H1 (cell line): ENCODE measurements around the gene C2orf76. TPM values are rescaled to one million over a fixed set of nuclear protein-coding genes. Genes with fewer than 3 reads are reported as not detected.

Experiments used
- CTCF ChIA-PET: fragments of 300-600 bp; sonication (Branson Sonifier 250); formaldehyde crosslinking; loops from one replicate; lab custom pipeline; 2021; ENCODE audit not compliant: partially characterized antibody; lab: Charles Lee
- POLR2A ChIA-PET: fragments of 300-600 bp; sonication (Branson Sonifier 250); formaldehyde crosslinking; loops from one replicate; lab custom pipeline; 2021; ENCODE audit warnings: inconsistent platforms; ENCODE audit not compliant: partially characterized antibody; lab: Charles Lee
- DNase-seq, 2 experiments: peaks; one replicate each; pipeline versions ENCODE4 v3.0.0 to v3.0.0-alpha.2; 2010 to 2022; ENCODE audit warnings: low spot score in 2 of 2, low read depth in 1 of 2, mixed read lengths in 1 of 2
- FAIRE-seq: peaks from 2 replicates; lab custom pipeline; 2011; peaks lifted over from hg19 to GRCh38; lab: Jason Lieb, UNC
- H2AFZ ChIP-seq: 2 replicates; pipeline ENCODE4 v1.8.1; 2012; ENCODE audit warnings: low read length, inconsistent platforms
- H2AK5ac ChIP-seq: 2 replicates; pipeline ENCODE4 v1.6.1; 2013; ENCODE audit warnings: low read depth, low read length
- H2BK120ac ChIP-seq: replicated peaks from 2 replicates; pipeline ENCODE3; 2013; ENCODE audit warnings: low read depth, low read length, inconsistent platforms
- H2BK12ac ChIP-seq: 2 replicates; pipeline ENCODE4 v1.6.1; 2013; ENCODE audit warnings: low read depth, low read length
- H2BK15ac ChIP-seq: 2 replicates; pipeline ENCODE4 v1.6.1; 2013; ENCODE audit warnings: low read length
- H2BK20ac ChIP-seq: 2 replicates; pipeline ENCODE4 v1.6.1; 2013; ENCODE audit warnings: low read length
- H2BK5ac ChIP-seq: 2 replicates; pipeline ENCODE4 v1.6.1; 2013; ENCODE audit warnings: low read depth, low read length
- H3K14ac ChIP-seq: 2 replicates; pipeline ENCODE4 v1.6.1; 2013; ENCODE audit warnings: inconsistent platforms; ENCODE audit not compliant: insufficient read length
- H3K18ac ChIP-seq: 2 replicates; pipeline ENCODE4 v1.6.1; 2013; ENCODE audit warnings: low read length; ENCODE audit errors: extremely low read depth
- H3K23ac ChIP-seq: 2 replicates; pipeline ENCODE4 v1.6.1; 2013; ENCODE audit warnings: inconsistent platforms; ENCODE audit not compliant: insufficient read length
- H3K23me2 ChIP-seq: 2 replicates; pipeline ENCODE4 v1.6.1; 2013; ENCODE audit warnings: low read depth, low read length
- H3K27ac ChIP-seq: 2 replicates; pipeline ENCODE4 v1.6.1; 2011; ENCODE audit warnings: low read depth, low read length, inconsistent platforms
- H3K27me3 ChIP-seq, 4 experiments: replicated peaks in 1 of 4; 1 replicate in 1 of 4; 2 replicates in 3 of 4; pipeline versions ENCODE4 v1.6.1 to v1.8.1; 2011 to 2013; ENCODE audit warnings: low read length in 3 of 4, mild to moderate bottlenecking in 3 of 4, inconsistent platforms in 2 of 4, mixed read lengths in 2 of 4, moderate library complexity in 1 of 4; ENCODE audit not compliant: control insufficient read depth in 3 of 4, insufficient read depth in 3 of 4; ENCODE audit errors: extremely low read depth in 1 of 4
- H3K36me3 ChIP-seq, 4 experiments: 2 replicates each; pipeline versions ENCODE4 v1.6.1 to v1.8.1; 2011 to 2013; ENCODE audit warnings: mild to moderate bottlenecking in 4 of 4, low read length in 3 of 4, moderate library complexity in 2 of 4, control low read depth in 1 of 4, inconsistent platforms in 1 of 4; ENCODE audit not compliant: insufficient read depth in 4 of 4, control insufficient read depth in 2 of 4
- H3K4ac ChIP-seq: replicated peaks from 2 replicates; pipeline ENCODE3; 2013; ENCODE audit warnings: low read length, low read depth, mixed read lengths, inconsistent platforms; ENCODE audit not compliant: insufficient read length
- H3K4me1 ChIP-seq, 4 experiments: replicated peaks in 1 of 4; 1 replicate in 1 of 4; 2 replicates in 3 of 4; pipeline versions ENCODE4 v1.6.1 to v1.8.1; 2011 to 2013; ENCODE audit warnings: low read length in 3 of 4, inconsistent platforms in 2 of 4, mixed read lengths in 1 of 4; ENCODE audit not compliant: insufficient read depth in 4 of 4, control insufficient read depth in 3 of 4
- H3K4me2 ChIP-seq, 2 experiments: 2 replicates each; pipeline versions ENCODE4 v1.6.1 to v1.8.1; 2011 to 2013; ENCODE audit warnings: low read depth in 2 of 2, low read length in 2 of 2, control low read depth in 1 of 2, inconsistent platforms in 1 of 2, mild to moderate bottlenecking in 1 of 2; ENCODE audit not compliant: insufficient read depth in 1 of 2
- H3K4me3 ChIP-seq, 4 experiments: fragments of 200-600, 300-600 bp in 1 of 4; sonication (generic), shearing (Covaris generic), sonication (Bioruptor Twin) in 1 of 4; 2 replicates each; pipeline versions ENCODE4 v1.5.1 to v1.8.1; 2011 to 2016; ENCODE audit warnings: low read length in 4 of 4, low read depth in 3 of 4, control low read depth in 2 of 4, inconsistent platforms in 2 of 4, mild to moderate bottlenecking in 2 of 4, mixed read lengths in 1 of 4, moderate library complexity in 1 of 4; ENCODE audit not compliant: insufficient read depth in 2 of 4; ENCODE audit errors: extremely low read depth in 1 of 4
- H3K56ac ChIP-seq: replicated peaks from 2 replicates; pipeline ENCODE3; 2013; ENCODE audit warnings: low read depth, mild to moderate bottlenecking, mixed read lengths, low read length, inconsistent platforms; ENCODE audit not compliant: insufficient read length
- H3K79me1 ChIP-seq: 2 replicates; pipeline ENCODE4 v1.6.1; 2013; ENCODE audit warnings: low read depth, low read length, control low read depth
- H3K79me2 ChIP-seq, 2 experiments: 2 replicates each; pipeline versions ENCODE4 v1.6.1 to v1.8.1; 2012 to 2013; ENCODE audit warnings: low read length in 2 of 2, mild to moderate bottlenecking in 2 of 2, inconsistent platforms in 1 of 2; ENCODE audit not compliant: insufficient read depth in 2 of 2, control insufficient read depth in 1 of 2
- H3K9ac ChIP-seq, 4 experiments: replicated peaks in 1 of 4; 1 replicate in 1 of 4; 2 replicates in 3 of 4; pipeline versions ENCODE4 v1.6.1 to v1.8.1; 2011 to 2013; ENCODE audit warnings: low read depth in 3 of 4, low read length in 3 of 4, control low read depth in 2 of 4, mild to moderate bottlenecking in 2 of 4, moderate library complexity in 2 of 4, inconsistent platforms in 1 of 4; ENCODE audit errors: extremely low read depth in 1 of 4
- H3K9me3 ChIP-seq, 2 experiments: 2 replicates each; pipeline versions ENCODE4 v1.6.1 to v1.8.1; 2012 to 2013; ENCODE audit warnings: mild to moderate bottlenecking in 2 of 2, moderate library complexity in 2 of 2, control low read depth in 1 of 2, inconsistent platforms in 1 of 2, low read depth in 1 of 2, low read length in 1 of 2, mixed read lengths in 1 of 2; ENCODE audit not compliant: insufficient read depth in 2 of 2
- H4K20me1 ChIP-seq, 2 experiments: replicated peaks in 1 of 2; 2 replicates each; pipeline versions ENCODE3 to v1.8.1; 2011 to 2013; ENCODE audit warnings: inconsistent platforms in 2 of 2, low read length in 2 of 2, mild to moderate bottlenecking in 1 of 2; ENCODE audit not compliant: insufficient read depth in 2 of 2, control insufficient read depth in 1 of 2
- H4K5ac ChIP-seq: 2 replicates; pipeline ENCODE4 v1.6.1; 2013; ENCODE audit warnings: low read length, low read depth, mixed read lengths, inconsistent platforms; ENCODE audit not compliant: insufficient read length
- H4K8ac ChIP-seq: 2 replicates; pipeline ENCODE4 v1.8.0; 2013; ENCODE audit warnings: mild to moderate bottlenecking, moderate library complexity, low read length, inconsistent platforms; ENCODE audit not compliant: insufficient read depth; ENCODE audit errors: extremely low read depth
- H4K91ac ChIP-seq: replicated peaks from 2 replicates; pipeline ENCODE3; 2013; ENCODE audit warnings: low read length, mixed read lengths, inconsistent platforms; ENCODE audit not compliant: insufficient read length
- BRCA1 ChIP-seq: IDR thresholded peaks from 2 replicates; pipeline ENCODE4 v1.6.1; 2012; ENCODE audit warnings: low read depth, low read length, improper control_type of control experiment
- CEBPB ChIP-seq: IDR thresholded peaks from 2 replicates; pipeline ENCODE4 v1.6.1; 2012; ENCODE audit warnings: low read depth, low read length
- CHD2 ChIP-seq: IDR thresholded peaks from 2 replicates; pipeline ENCODE4 v1.6.1; 2012; ENCODE audit warnings: low read length, improper control_type of control experiment
- EP300 ChIP-seq, 2 experiments: IDR thresholded peaks; 1 replicate in 1 of 2; 2 replicates in 1 of 2; pipeline ENCODE4 v1.6.1; 2011 to 2012; ENCODE audit warnings: low read depth in 2 of 2, low read length in 2 of 2, mild to moderate bottlenecking in 2 of 2, borderline replicate concordance in 1 of 2, inconsistent platforms in 1 of 2, moderate library complexity in 1 of 2
- GABPA ChIP-seq: IDR thresholded peaks from 2 replicates; pipeline ENCODE4 v1.6.1; 2011; ENCODE audit warnings: mild to moderate bottlenecking, low read length, moderate library complexity, borderline replicate concordance; ENCODE audit not compliant: insufficient read depth
- HDAC6 ChIP-seq: IDR thresholded peaks from one replicate; pipeline ENCODE4 v1.7.1; 2012; ENCODE audit warnings: low read depth, mild to moderate bottlenecking, inconsistent platforms, low read length, moderate library complexity
- NANOG ChIP-seq: IDR thresholded peaks from 2 replicates; pipeline ENCODE4 v1.6.1; 2011; ENCODE audit warnings: low read length, low read depth, mild to moderate bottlenecking, inconsistent platforms; ENCODE audit not compliant: insufficient read depth, poor library complexity, severe bottlenecking
- RXRA ChIP-seq: IDR thresholded peaks from 2 replicates; pipeline ENCODE4 v1.6.1; 2011; ENCODE audit warnings: low read depth, mild to moderate bottlenecking, low read length, moderate library complexity; ENCODE audit not compliant: insufficient read depth
- SIRT6 ChIP-seq: IDR thresholded peaks from one replicate; pipeline ENCODE4 v1.7.1; 2012; ENCODE audit warnings: low read length, inconsistent platforms
- SP1 ChIP-seq: IDR thresholded peaks from 2 replicates; pipeline ENCODE4 v1.6.1; 2011; ENCODE audit warnings: low read depth, low read length
- SRF ChIP-seq: IDR thresholded peaks from 2 replicates; pipeline ENCODE4 v1.6.1; 2011; ENCODE audit warnings: mild to moderate bottlenecking, low read depth, low read length, moderate library complexity
- SUZ12 ChIP-seq: fragments of 200-600 bp; sonication (generic); IDR thresholded peaks from 2 replicates; pipeline ENCODE4 v1.6.1; 2012; ENCODE audit warnings: mild to moderate bottlenecking, inconsistent platforms, low read length, moderate library complexity, mixed read lengths
- TBP ChIP-seq: IDR thresholded peaks from 2 replicates; pipeline ENCODE4 v1.6.1; 2011; ENCODE audit warnings: low read depth, low read length, improper control_type of control experiment
- ZNF274 ChIP-seq: IDR thresholded peaks from 2 replicates; pipeline ENCODE4 v1.7.0; 2012; ENCODE audit warnings: low read length, borderline replicate concordance; ENCODE audit errors: extremely low read depth
- WGBS, 2 experiments: shearing (Covaris generic) in 1 of 2; methylation state at CpG; one replicate each; pipeline versions ENCODE4 v1.1.6 to v1.1.7; 2013 to 2015; ENCODE audit warnings: low lambda C conversion rate in 2 of 2, mixed read lengths in 2 of 2, inconsistent platforms in 1 of 2, low coverage in 1 of 2, missing lambda C conversion rate in 1 of 2; ENCODE audit not compliant: insufficient replicate concordance in 2 of 2, insufficient coverage in 1 of 2, insufficient read length in 1 of 2; ENCODE audit errors: extremely low coverage in 1 of 2, missing lambda C conversion rate in 1 of 2; 5-methylcytosine and 5-hydroxymethylcytosine counted together
- polyA plus RNA-seq, 7 experiments: library from polyadenylated mRNA; depleted of rRNA in 3 of 7; stranded (reverse) in 5 of 7; unstranded in 2 of 7; fragments of >200 nt in 5 of 7; fragments of 200-250 nt in 2 of 7; gene quantifications; 1 replicate in 5 of 7; 2 replicates in 1 of 7; 4 replicates in 1 of 7; pipeline versions ENCODE4 v1.2.1 to v1.2.3, GENCODE V29; 2011 to 2013; ENCODE audit warnings: missing spikeins in 2 of 7, mixed read lengths in 2 of 7
- total RNA-seq: library from RNA; stranded (reverse); fragmentation: NEBNext Ultra II Directional; extraction: Animal tissue kit (Norgen Biotek cat#: 25700); gene quantifications from 2 replicates; pipeline ENCODE4 v1.2.1, GENCODE V29; 2021
- TF ChIP-seq, protein P1 (sequence below): IDR thresholded peaks from 2 replicates; pipeline ENCODE4 v1.6.1; 2011; ENCODE audit warnings: low read depth, mild to moderate bottlenecking, low read length; ENCODE audit not compliant: insufficient read depth

The C2orf76 gene
- total and polyA plus RNA-seq, 2 of the 8 experiments (the other 6 are each of a cell fraction or from before 2014, with no cell fraction given): 4.4 to 5.0 TPM

DNA sequence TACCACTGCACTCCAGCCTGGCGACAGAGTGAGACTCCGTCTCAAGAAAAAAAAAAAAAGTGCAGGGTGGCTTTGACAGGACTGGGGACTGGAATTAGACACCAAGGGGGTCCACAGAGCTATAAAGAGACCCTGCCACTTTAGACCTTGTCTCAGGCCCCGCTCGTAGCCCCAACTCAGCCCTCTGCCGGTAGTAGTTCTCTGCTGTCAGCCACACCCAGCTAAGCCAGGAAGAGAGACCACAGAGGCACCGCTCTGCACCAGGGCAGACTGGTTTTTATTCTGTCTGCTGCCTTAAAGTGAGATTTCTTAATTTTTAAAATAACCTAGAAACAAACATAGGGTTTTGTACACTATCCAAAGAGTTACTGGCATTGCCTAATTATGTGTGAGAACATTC is 77.0 kb downstream of the C2orf76 start:
- Histone ChIP-seq H3K9me3 (no peaks in the 10 kb centered on the region), H3K27ac (no peak overlapping the region), H3K36me3 (no peaks in the 10 kb centered on the region), H2BK5ac (no peak overlapping the region), H3K18ac (no peak overlapping the region), H4K5ac (no peak overlapping the region), H3K4me1 (peaks cover 0 to 2% (median 0%) of the 10 kb centered on the region in 4 experiments; a peak in 2 of 7 replicates), H3K27me3 (no peaks in the 10 kb centered on the region), H3K4me2 (no peak overlapping the region), H3K23ac (no peak overlapping the region), H2BK20ac (no peak overlapping the region), H3K14ac (no peak overlapping the region), H2AK5ac (no peak overlapping the region), H2BK15ac (no peak overlapping the region), H2BK120ac (no peak overlapping the region), H3K23me2 (no peaks in the 10 kb centered on the region), H2AFZ (no peak overlapping the region), H3K56ac (no peak overlapping the region), H2BK12ac (no peak overlapping the region), H3K9ac (no peak overlapping the region), H3K79me2 (no peaks in the 10 kb centered on the region), H3K4ac (no peak overlapping the region), H4K91ac (no peak overlapping the region), H3K4me3 (no peak overlapping the region), H4K8ac (no peak overlapping the region), H3K79me1 (no peaks in the 10 kb centered on the region), H4K20me1 (no peaks in the 10 kb centered on the region)
- ChIA-PET CTCF (interaction anchor here (0.8 to 5.2 kb wide), 18 partner anchors 21 to 407 kb away, joined by 3 to 52 read pairs (median 6); no protein-coding TSS in a partner anchor), POLR2A (no interaction called here)
- DNase-seq (no peak), FAIRE-seq (no peak)
- 85% methylated on average over 5 of the region's 6 CpGs; no CpG with 5 or more reads in 1 of the 2 experiments for WGBS, 2 experiments
- no peak for TF ChIP-seq CHD2
- TF ChIP-seq BRCA1: no peak
- TF ChIP-seq RXRA: no peak
- TF ChIP-seq SP1: no peak
- no peak for TF ChIP-seq SUZ12
- TF ChIP-seq GABPA: no peak
- no peak for TF ChIP-seq CEBPB
- no peak for TF ChIP-seq SIRT6
- no peak for TF ChIP-seq TBP
- no peak for TF ChIP-seq HDAC6
- no peak for TF ChIP-seq NANOG
- TF ChIP-seq ZNF274: no peak
- no peak for TF ChIP-seq EP300 (IDR thresholded peaks at IDR 0.05; ENCODE audit: borderline replicate concordance in 1 of 2, low read depth in 2 of 2, low read length in 2 of 2)
- no peak for TF ChIP-seq SRF
- TF ChIP-seq, protein P1, sequence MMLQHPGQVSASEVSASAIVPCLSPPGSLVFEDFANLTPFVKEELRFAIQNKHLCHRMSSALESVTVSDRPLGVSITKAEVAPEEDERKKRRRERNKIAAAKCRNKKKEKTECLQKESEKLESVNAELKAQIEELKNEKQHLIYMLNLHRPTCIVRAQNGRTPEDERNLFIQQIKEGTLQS: no peak
